Upper lobe of left lung (tissue), 6 donors: Measurements from ENCODE around the gene FAM156B. TPM values are rescaled to one million over a fixed set of nuclear protein-coding genes. Genes with fewer than 3 reads are reported as not detected.

Experiments
- total RNA-seq, 6 donors: library from RNA; depleted of rRNA in 4 of 6; stranded (reverse); fragments of >200 nt in 4 of 6; gene quantifications; one replicate each; pipeline versions ENCODE4 v1.1.0 to v1.2.1, GENCODE V29; 2016 to 2021
- donor health status: DM: no; HTN: no; CAD: no; lungs with moderate emphysema.
- donor health status: DM: no; HTN: yes; CAD: no; lungs with severe emphysema.

The FAM156B gene
- total RNA-seq, 6 donors from 2014 or later: 14.1 to 216 (median 17.2) TPM

Other genes with a start within 250 kb of the FAM156B start
- gene SSX7, start 242.4 kb upstream of the FAM156B start, total RNA-seq: not detected
- gene SSX2, start 190.2 kb upstream of the FAM156B start, total RNA-seq: not detected
- gene SSX2B, start 146.1 kb upstream of the FAM156B start, total RNA-seq: not detected
- not detected for gene SPANXN5, start 99.9 kb upstream of the FAM156B start, total RNA-seq
- not detected for gene XAGE5, start 86.0 kb upstream of the FAM156B start, total RNA-seq
- not detected for gene XAGE3, start 29.2 kb upstream of the FAM156B start, total RNA-seq
- 10 to 100 TPM; 12.0 to 60.8 (median 17.6) TPM for gene FAM156A, start 61.2 kb downstream of the FAM156B start, total RNA-seq
- gene GPR173, start 151.5 kb downstream of the FAM156B start, total RNA-seq: 1 to 10 TPM in 3 of 6 donors, under 1 TPM in 3; 0.46 to 1.3 (median 0.95) TPM
- gene TSPYL2, start 185.0 kb downstream of the FAM156B start, total RNA-seq: 100 to 1,000 TPM in 1 of 6 donors, 10 to 100 TPM in 5; 33.4 to 162 (median 46.6) TPM
- 10 to 100 TPM in 4 of 6 donors, 1 to 10 TPM in 2; 7.6 to 68.1 (median 14.9) TPM for gene KANTR, start 196.8 kb downstream of the FAM156B start, total RNA-seq